ENCODE data around the gene PC. TPM values are rescaled to one million over a fixed set of nuclear protein-coding genes. Genes with fewer than 3 reads are reported as not detected.

The PC gene
- total and polyA plus RNA-seq, 9 of the 15 experiments (the other 6 are each of a cell fraction or from before 2014, with no cell fraction given), result 0.94 to 38.0 (median 8.7) TPM

GRCh38 chr11:66840317-66841091 lies 117.7 kb downstream of the PC start (continued):
- TF ChIP-seq, protein P1, sequence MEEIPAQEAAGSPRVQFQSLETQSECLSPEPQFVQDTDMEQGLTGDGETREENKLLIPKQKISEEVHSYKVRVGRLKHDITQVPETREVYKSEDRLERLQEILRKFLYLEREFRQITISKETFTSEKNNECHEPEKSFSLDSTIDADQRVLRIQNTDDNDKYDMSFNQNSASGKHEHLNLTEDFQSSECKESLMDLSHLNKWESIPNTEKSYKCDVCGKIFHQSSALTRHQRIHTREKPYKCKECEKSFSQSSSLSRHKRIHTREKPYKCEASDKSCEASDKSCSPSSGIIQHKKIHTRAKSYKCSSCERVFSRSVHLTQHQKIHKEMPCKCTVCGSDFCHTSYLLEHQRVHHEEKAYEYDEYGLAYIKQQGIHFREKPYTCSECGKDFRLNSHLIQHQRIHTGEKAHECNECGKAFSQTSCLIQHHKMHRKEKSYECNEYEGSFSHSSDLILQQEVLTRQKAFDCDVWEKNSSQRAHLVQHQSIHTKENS (CRISPR knock-in tag; IDR thresholded peaks at IDR 0.05), result no peak
- TF ChIP-seq PHF20 (IDR thresholded peaks at IDR 0.05; ENCODE audit: partially characterized antibody) (no peak), PRDM10 (IDR thresholded peaks at IDR 0.05; ENCODE audit: partially characterized antibody) (no peak), SMARCA5 (IDR thresholded peaks at IDR 0.05) (no peak), SMARCE1 (IDR thresholded peaks at IDR 0.05) (peak; percentile 28; the same call in 1 of the 2 replicates), BRCA1 (IDR thresholded peaks at IDR 0.05) (no peak), BRCA1 (CRISPR knock-in tag; IDR thresholded peaks at IDR 0.05) (no peak), RFX1 (IDR thresholded peaks at IDR 0.05) (no peak), ELF4 (CRISPR knock-in tag; IDR thresholded peaks at IDR 0.05) (no peak), MAZ (CRISPR knock-in tag; conservative IDR thresholded peaks at IDR 0.05 in 1 of 2, IDR thresholded peaks at IDR 0.05 in 1 of 2) (0 out of 4 replicates have a peak, but pooled peaks of 1 of the 2 experiments have one; percentile 33), NR2C1 (IDR thresholded peaks at IDR 0.05) (peak; percentile 70; the same call in 1 of the 2 replicates), NR2C1 (tag; IDR thresholded peaks at IDR 0.05) (peak; percentile 76), ATF7 (IDR thresholded peaks at IDR 0.05) (peak; percentile 31; the same call in 1 of the 2 replicates), KHSRP (IDR thresholded peaks at IDR 0.05) (no peak), GTF2F1 (IDR thresholded peaks at IDR 0.05; ENCODE audit: low read depth, low read length) (no peak), RAD51 (IDR thresholded peaks at IDR 0.05; ENCODE audit: borderline replicate concordance, low read depth) (no peak), ZNF184 (CRISPR knock-in tag; IDR thresholded peaks at IDR 0.05) (no peak), SMC3 (conservative IDR thresholded peaks at IDR 0.05; ENCODE audit: insufficient read depth, low read depth, low read length) (no peak), MIER1 (IDR thresholded peaks at IDR 0.05; ENCODE audit: low read depth) (no peak), HIVEP1 (CRISPR knock-in tag; IDR thresholded peaks at IDR 0.05) (no peak)
- TF ChIP-seq, protein P2, sequence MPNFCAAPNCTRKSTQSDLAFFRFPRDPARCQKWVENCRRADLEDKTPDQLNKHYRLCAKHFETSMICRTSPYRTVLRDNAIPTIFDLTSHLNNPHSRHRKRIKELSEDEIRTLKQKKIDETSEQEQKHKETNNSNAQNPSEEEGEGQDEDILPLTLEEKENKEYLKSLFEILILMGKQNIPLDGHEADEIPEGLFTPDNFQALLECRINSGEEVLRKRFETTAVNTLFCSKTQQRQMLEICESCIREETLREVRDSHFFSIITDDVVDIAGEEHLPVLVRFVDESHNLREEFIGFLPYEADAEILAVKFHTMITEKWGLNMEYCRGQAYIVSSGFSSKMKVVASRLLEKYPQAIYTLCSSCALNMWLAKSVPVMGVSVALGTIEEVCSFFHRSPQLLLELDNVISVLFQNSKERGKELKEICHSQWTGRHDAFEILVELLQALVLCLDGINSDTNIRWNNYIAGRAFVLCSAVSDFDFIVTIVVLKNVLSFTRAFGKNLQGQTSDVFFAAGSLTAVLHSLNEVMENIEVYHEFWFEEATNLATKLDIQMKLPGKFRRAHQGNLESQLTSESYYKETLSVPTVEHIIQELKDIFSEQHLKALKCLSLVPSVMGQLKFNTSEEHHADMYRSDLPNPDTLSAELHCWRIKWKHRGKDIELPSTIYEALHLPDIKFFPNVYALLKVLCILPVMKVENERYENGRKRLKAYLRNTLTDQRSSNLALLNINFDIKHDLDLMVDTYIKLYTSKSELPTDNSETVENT (CRISPR knock-in tag; IDR thresholded peaks at IDR 0.05), result no peak
- TF ChIP-seq, protein P3, sequence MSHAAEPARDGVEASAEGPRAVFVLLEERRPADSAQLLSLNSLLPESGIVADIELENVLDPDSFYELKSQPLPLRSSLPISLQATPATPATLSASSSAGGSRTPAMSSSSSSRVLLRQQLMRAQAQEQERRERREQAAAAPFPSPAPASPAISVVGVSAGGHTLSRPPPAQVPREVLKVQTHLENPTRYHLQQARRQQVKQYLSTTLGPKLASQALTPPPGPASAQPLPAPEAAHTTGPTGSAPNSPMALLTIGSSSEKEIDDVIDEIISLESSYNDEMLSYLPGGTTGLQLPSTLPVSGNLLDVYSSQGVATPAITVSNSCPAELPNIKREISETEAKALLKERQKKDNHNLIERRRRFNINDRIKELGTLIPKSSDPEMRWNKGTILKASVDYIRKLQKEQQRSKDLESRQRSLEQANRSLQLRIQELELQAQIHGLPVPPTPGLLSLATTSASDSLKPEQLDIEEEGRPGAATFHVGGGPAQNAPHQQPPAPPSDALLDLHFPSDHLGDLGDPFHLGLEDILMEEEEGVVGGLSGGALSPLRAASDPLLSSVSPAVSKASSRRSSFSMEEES (CRISPR knock-in tag; IDR thresholded peaks at IDR 0.05), result no peak
